D721Med (cell line): Measurements from ENCODE around the gene APLP1.
"Not testable (repeated sequence)": the region's sequence is repeated elsewhere in the genome, so short reads cannot be mapped to it uniquely, and the experiment has no call there.

Experiments used
- DNase-seq: peaks from one replicate; pipeline ENCODE4 v3.0.0; 2011; ENCODE audit warnings: low spot score; ENCODE audit not compliant: insufficient read length
- FAIRE-seq: peaks from 2 replicates; lab custom pipeline; 2011; peaks lifted over from hg19 to GRCh38; lab: Jason Lieb, UNC
- TF ChIP-seq, protein P1 (sequence below): IDR thresholded peaks from 2 replicates; pipeline ENCODE4 v1.5.1; 2012; ENCODE audit warnings: mild to moderate bottlenecking, control low read depth; ENCODE audit not compliant: insufficient read depth; ENCODE audit errors: missing control alignments

Gene APLP1

DNA sequence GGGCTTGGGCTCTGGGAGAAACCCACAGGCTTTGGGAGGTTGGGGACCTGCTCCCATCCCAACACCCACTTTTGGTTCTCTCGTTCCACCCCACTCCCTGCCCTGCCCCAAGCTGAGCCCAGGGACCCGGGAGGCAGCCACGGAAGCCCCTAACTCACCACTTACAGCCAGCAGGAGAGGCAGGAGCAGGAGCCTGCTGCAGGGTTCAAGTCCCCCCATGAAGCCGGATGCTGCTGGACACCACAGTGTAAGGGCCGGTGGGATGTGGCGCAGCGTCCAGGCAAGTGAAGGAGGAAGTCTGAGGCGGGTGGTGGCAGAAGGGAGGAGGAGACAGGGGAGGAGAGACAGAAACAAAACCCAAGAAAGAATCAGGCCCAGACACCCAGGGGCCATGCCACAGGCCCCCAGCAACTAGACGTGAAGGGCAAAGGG is 39.7 kb downstream of the APLP1 start, which contains the start of gene TYROBP:
TYROBP (minus strand) TSS at position 286 of the 432 bp plus-strand sequence; CDS start at position 219, 67 bp downstream.
- no peak for FAIRE-seq
- TF ChIP-seq, protein P1, sequence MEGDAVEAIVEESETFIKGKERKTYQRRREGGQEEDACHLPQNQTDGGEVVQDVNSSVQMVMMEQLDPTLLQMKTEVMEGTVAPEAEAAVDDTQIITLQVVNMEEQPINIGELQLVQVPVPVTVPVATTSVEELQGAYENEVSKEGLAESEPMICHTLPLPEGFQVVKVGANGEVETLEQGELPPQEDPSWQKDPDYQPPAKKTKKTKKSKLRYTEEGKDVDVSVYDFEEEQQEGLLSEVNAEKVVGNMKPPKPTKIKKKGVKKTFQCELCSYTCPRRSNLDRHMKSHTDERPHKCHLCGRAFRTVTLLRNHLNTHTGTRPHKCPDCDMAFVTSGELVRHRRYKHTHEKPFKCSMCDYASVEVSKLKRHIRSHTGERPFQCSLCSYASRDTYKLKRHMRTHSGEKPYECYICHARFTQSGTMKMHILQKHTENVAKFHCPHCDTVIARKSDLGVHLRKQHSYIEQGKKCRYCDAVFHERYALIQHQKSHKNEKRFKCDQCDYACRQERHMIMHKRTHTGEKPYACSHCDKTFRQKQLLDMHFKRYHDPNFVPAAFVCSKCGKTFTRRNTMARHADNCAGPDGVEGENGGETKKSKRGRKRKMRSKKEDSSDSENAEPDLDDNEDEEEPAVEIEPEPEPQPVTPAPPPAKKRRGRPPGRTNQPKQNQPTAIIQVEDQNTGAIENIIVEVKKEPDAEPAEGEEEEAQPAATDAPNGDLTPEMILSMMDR = no peak
- no peak for DNase-seq

DNA sequence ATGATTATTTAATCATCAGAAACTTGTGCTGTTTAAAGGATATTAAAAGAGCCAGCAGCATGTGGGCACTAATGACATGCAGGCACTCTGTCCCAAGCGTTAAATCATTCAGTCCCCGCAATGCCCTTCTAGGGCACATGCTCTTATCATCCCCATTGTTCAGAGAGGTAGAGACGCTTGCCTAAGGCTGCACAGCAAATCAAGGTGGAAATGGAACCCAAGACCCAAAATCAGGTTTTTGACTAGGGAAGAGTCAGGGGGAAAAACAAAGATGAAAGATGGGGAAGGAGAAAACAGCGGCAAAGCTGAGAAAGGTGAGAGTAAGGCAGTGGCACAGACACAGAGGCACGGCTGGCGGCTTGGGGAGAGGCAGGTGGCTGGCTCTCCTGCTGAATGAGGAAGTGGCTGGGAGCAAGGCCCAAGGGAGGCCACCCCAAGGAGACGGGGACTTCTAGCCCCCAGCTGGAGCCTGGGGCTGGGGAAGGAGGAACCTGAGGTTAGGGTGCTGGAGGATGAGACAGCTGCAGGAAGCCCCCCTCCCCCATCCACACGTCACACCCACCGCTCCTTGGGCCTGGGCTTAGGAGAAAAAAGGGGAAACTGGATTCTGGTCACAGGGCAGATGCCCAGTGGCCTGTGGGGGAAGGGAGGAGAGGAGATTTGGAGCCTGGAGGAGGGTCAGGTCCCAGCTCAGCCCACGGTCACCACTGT is 40.8 kb downstream of the APLP1 start:
- no peak for FAIRE-seq
- TF ChIP-seq, protein P1 = no peak
- DNase-seq = no peak

DNA sequence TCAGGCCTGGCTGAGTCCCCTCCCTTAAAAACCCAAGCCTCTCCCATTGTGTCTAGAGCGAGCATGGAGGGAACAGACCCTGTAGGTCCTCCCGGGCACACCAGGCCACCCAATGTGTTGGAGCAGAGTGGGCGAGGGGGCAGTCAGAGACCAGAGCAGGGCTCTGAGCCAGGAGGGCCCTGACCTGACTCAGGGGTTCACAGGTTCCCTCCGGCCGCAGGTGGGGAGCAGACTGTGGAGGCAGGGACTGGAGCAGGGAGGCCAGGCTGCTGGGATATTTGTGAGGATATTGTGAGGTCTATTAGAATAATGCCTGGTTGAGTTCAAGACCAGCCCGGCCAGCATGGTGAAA is 41.3 kb downstream of the APLP1 start:
- no peak for FAIRE-seq
- no peak for DNase-seq
- TF ChIP-seq, protein P1 = no peak

DNA sequence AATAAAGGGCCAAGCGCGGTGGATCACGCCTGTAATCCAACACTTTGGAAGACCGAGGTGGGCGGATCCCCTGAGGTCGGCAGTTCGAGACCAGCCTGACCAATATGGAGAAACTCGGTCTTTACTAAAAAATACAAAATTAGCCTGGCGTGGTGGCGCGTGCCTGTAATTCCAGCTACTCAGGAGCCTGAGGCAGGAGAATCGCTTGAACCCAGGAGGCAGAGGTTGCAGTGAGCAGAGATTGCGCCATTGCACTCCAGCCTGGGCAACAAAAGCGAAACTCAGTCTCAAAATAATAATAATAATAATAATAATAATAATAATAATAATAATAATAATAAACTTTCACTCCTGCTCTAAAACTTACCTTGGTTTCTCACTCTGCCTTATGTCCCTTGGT is 42.0 kb downstream of the APLP1 start:
- DNase-seq = not testable (repeated sequence)

DNA sequence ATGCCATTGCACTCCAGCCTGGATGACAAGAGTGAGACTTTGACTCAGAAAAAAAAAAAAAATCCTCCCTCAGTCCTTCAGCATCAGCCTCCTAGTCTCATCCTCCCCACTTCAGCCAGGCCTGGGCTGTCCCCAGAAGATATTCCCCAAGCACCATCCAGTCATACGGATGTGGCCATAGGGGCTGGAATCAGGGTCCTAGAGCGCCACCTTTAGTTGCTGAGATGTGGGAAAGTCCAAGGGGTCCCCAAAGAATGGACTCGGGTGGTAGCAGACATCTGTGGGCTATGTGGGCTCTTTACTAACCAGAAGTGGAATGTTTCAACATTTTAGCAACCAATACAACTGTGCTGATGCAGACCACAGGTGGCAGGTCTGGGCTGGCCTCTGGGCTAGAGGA is 42.8 kb downstream of the APLP1 start:
- DNase-seq = no peak
- FAIRE-seq = no peak
- TF ChIP-seq, protein P1 = no peak

More for the DNA sequence above, 42.0 kb downstream of the APLP1 start:
- FAIRE-seq = not testable (repeated sequence)

DNA sequence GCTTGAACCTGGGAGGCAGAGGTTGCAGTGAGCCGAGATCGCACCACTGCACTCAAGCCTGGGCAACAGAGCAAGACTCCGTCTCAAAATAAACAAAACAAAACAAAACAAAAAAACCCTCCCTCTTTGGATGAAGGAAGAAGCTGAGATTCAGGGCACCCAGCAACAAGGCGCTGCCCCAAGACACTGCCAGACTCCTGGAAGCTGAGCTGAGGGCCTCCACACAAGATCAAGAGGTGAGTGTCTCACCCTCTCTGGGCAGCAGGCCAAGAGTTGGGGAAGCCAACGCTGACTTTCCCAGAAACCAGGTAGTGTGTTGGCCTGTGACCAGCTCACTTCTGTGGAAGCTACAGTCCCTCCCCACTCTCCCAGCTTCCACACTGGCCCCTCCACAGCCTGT is 43.4 kb downstream of the APLP1 start:
- TF ChIP-seq, protein P1 = no peak
- no peak for FAIRE-seq
- DNase-seq = no peak

DNA sequence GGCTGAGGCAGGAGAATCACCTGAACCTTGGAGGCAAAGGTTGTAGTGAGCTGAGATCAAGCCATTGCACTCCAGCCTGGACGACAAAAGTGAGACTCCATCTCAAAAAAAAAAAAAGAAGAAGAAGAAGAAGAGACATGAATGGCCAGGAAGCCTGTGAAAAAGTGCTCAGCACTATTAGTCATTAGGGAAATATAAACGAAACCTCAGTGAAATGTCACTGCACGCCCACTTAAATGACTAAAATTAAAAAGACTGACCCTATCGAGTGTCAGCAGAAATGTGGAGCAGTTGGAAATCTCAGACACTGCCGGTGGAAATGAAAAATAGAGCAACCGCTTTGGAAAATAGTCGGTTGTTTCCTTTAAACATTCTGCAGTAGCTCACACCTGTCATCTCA is 45.2 kb downstream of the APLP1 start:
- no peak for FAIRE-seq
- TF ChIP-seq, protein P1 = no peak
- no peak for DNase-seq
